ENCODE results near the gene PANK1. TPM values are rescaled to one million over a fixed set of nuclear protein-coding genes. Genes with fewer than 3 reads are reported as not detected.

PANK1 gene
- total and polyA plus RNA-seq, 2 donors (not counting 3 experiments of a cell fraction or from before 2014, with no cell fraction given), result 2.0 to 6.3 TPM

DNA sequence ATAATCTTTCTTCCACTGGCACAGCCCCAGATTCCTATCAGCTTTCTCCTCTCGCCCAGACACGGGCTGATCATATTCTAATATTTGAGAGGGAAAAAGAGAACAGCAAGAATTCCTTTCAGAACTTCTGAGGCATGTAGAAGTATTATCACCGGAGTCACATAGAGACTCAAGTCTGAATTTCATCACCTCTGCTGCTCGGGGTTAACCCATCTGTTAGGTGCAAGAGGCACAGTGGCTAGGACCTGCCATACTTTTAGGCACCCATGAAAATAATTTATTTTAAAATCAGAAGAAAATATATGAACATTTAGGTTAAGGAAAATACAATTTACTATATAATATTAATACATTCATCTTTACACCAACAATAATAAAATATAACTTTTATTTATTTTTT is 21.0 kb downstream of the PANK1 start:
- H3K4me3 ChIP-seq (replicated peaks in 1 of 3; ENCODE audit: insufficient read depth in 1 of 3, low read depth in 1 of 3, low read length in 3 of 3), result no peak overlapping the region
- no peaks in the 10 kb centered on the region for H3K36me3 ChIP-seq (ENCODE audit: control insufficient read depth in 2 of 2, extremely low read depth in 1 of 2, insufficient read depth in 2 of 2, low read length in 2 of 2)
- no peak overlapping the region for H3K9ac ChIP-seq (replicated peaks; ENCODE audit: extremely low read depth, insufficient read depth, low read length)
- no peak overlapping the region for H3K4me2 ChIP-seq (ENCODE audit: insufficient read depth, low read length)
- no peak overlapping the region for H3K27ac ChIP-seq (ENCODE audit: insufficient read depth, low read depth, low read length)
- intact Hi-C loops (cut with micrococcal nuclease), result no loop called here
- H3K4me1 ChIP-seq (ENCODE audit: control insufficient read depth, extremely low read depth, insufficient read depth, low read length), result no peaks in the 10 kb centered on the region
- TF ChIP-seq JUN (IDR thresholded peaks at IDR 0.05; ENCODE audit: borderline replicate concordance, insufficient read depth, insufficient read length, low read depth), result no peak
- no peak for TF ChIP-seq POLR2AphosphoS5 (IDR thresholded peaks at IDR 0.05; ENCODE audit: insufficient read depth, low read depth, low read length)
- no peak for TF ChIP-seq MYC (IDR thresholded peaks at IDR 0.05; ENCODE audit: low read depth, low read length)
- TF ChIP-seq EZH2 (IDR thresholded peaks at IDR 0.05; ENCODE audit: borderline replicate concordance, low read depth, low read length, severe bottlenecking), result no peak
- no peak for TF ChIP-seq MAX (IDR thresholded peaks at IDR 0.05; ENCODE audit: insufficient read depth, insufficient read length)
- TF ChIP-seq, protein P1, sequence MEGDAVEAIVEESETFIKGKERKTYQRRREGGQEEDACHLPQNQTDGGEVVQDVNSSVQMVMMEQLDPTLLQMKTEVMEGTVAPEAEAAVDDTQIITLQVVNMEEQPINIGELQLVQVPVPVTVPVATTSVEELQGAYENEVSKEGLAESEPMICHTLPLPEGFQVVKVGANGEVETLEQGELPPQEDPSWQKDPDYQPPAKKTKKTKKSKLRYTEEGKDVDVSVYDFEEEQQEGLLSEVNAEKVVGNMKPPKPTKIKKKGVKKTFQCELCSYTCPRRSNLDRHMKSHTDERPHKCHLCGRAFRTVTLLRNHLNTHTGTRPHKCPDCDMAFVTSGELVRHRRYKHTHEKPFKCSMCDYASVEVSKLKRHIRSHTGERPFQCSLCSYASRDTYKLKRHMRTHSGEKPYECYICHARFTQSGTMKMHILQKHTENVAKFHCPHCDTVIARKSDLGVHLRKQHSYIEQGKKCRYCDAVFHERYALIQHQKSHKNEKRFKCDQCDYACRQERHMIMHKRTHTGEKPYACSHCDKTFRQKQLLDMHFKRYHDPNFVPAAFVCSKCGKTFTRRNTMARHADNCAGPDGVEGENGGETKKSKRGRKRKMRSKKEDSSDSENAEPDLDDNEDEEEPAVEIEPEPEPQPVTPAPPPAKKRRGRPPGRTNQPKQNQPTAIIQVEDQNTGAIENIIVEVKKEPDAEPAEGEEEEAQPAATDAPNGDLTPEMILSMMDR (IDR thresholded peaks at IDR 0.05; ENCODE audit: extremely low read depth in 1 of 2, insufficient read depth in 1 of 2, low read depth in 1 of 2, low read length in 2 of 2), result no peak
- no peak for TF ChIP-seq GATA2 (IDR thresholded peaks at IDR 0.05; ENCODE audit: insufficient read depth, insufficient read length, low read depth, low read length)
- no peak for TF ChIP-seq FOS (IDR thresholded peaks at IDR 0.05; ENCODE audit: borderline replicate concordance, insufficient read depth, low read length)
- no peak for TF ChIP-seq POLR2A (IDR thresholded peaks at IDR 0.05; ENCODE audit: low read depth, low read length)
- H3K79me2 ChIP-seq (ENCODE audit: control insufficient read depth, insufficient read depth, low read length), result no peaks in the 10 kb centered on the region
- H2AFZ ChIP-seq (ENCODE audit: low read depth, low read length), result no peak overlapping the region
- H4K20me1 ChIP-seq (replicated peaks; ENCODE audit: control insufficient read depth, extremely low read depth, insufficient read depth, low read length), result no peaks in the 10 kb centered on the region
- no peaks in the 10 kb centered on the region for H3K9me3 ChIP-seq (replicated peaks; ENCODE audit: control insufficient read depth, insufficient read depth, low read length)
- H3K27me3 ChIP-seq (ENCODE audit: control insufficient read depth in 2 of 2, insufficient read depth in 2 of 2, low read length in 2 of 2), result no peaks in the 10 kb centered on the region
- POLR2A ChIA-PET, result no interaction called here
- BruUV-seq (replicated peaks), result no TSS peak
- dilution Hi-C loops (cut with MboI; ENCODE audit: extremely low pct_ligation_motif_present, low sequenced_read_pairs), result no loop called here
- no peak for DNase-seq (ENCODE audit: low read depth, low spot score)
- no peak for FAIRE-seq
- CTCF ChIA-PET, result no interaction called here
- H3K9me1 ChIP-seq (replicated peaks; ENCODE audit: control insufficient read depth, extremely low read depth, insufficient read depth, low read length), result no peaks in the 10 kb centered on the region

Measured in endothelial cell of umbilical vein (primary cell).